ENCODE data around the gene IL15RA.

DNA sequence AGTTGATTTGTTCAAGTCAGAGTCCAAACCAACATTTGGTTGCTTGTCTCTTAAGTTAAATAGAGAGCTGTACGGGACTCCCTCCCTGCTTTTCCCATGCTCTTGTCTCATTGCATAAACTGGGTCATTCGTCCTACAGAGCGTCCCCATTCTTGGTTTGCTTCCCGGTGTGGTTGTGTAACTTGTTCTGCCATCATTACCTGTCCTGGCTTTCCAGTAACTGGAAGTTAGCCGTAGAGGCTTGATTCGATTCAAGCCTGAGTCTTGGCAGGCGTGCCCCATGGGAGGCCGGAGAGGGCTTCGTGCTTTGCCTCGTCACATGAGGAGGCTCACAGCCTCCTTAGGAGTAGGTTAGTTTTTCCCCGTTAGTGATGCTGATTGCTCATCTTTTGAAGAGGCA lies 47.1 kb downstream of the IL15RA start:
- TF ChIP-seq CTCF (IDR thresholded peaks at IDR 0.05 in 2 of 3, conservative IDR thresholded peaks at IDR 0.05 in 1 of 3; ENCODE audit: control insufficient read depth in 2 of 3, extremely low read depth in 1 of 3, insufficient read depth in 1 of 3, low read depth in 3 of 3, low read length in 3 of 3) (no peak), ZNF217 (IDR thresholded peaks at IDR 0.05) (no peak), JUND (IDR thresholded peaks at IDR 0.05; ENCODE audit: low read depth, low read length) (no peak), POLR2AphosphoS5 (IDR thresholded peaks at IDR 0.05; ENCODE audit: low read length) (no peak), DPF2 (IDR thresholded peaks at IDR 0.05) (no peak), CBX5 (IDR thresholded peaks at IDR 0.05; ENCODE audit: low read depth) (no peak), MEF2A (IDR thresholded peaks at IDR 0.05; ENCODE audit: insufficient read depth, low read depth, low read length) (no peak), CHD1 (IDR thresholded peaks at IDR 0.05; ENCODE audit: low read depth, low read length) (no peak), ZNF274 (IDR thresholded peaks at IDR 0.05; ENCODE audit: insufficient read depth, insufficient read length) (no peak), POLR2A (IDR thresholded peaks at IDR 0.05; ENCODE audit: low read depth, low read length) (no peak), SP1 (IDR thresholded peaks at IDR 0.05; ENCODE audit: low read depth, low read length) (no peak)

Data from GM12878 (cell line).